Heart left ventricle (tissue), 13 donors: ENCODE measurements around the gene RSAD2.

Experiments used
- CTCF ChIP-seq, 12 donors: fragments of 200-600 bp; sonication (generic) in 4 of 12; IDR thresholded peaks; one replicate each; pipeline versions ENCODE4 v1.5.0 to v1.8.0; 2018 to 2022; ENCODE audit warnings: antibody characterized with exemption in 12 of 12, mild to moderate bottlenecking in 5 of 12
- POLR2A ChIP-seq, 2 donors: fragments of 450-650 bp; IDR thresholded peaks; one replicate each; pipeline ENCODE4 v1.6.1; 2017; ENCODE audit warnings: antibody characterized with exemption in 2 of 2, mild to moderate bottlenecking in 2 of 2, moderate library complexity in 2 of 2
- donor health status: ischemic (EF 13 %, LVEDD 7.1; RV severe dilation, severe dysfunction).
- donor health status: DM: no; HTN: yes; CAD: no.
- donor health status: DM: no; HTN: no; CAD: no.
- donor health status: ischemic (EF 25% LVEDD 6.9; RV normal size, moderate dysfunction).
- donor health status: ischemic (EF 25% LVEDD 5.7; RV mildly dilated, moderate dysfunction).
- donor health status: ischemic (EF 35%, LVEDD 5.7; RV mildly dilated, moderate dysfunction).
- donor health status: nonischemic (EF 11% LVEDD 7.7; RV severe dilation, severe dysfunction).
- donor health status: DM: yes; HTN: yes; CAD: no.
- donor health status: PGD.
- donor health status: ischemic (EF 29% LVEDD 5.4; RV normal size, mild dysfunction).
- donor health status: nonischemic (EF 23%, LVEDD 6.1; RV moderate dilation, normal function).

- TF ChIP-seq CTCF (IDR thresholded peaks at IDR 0.05) (no peak), POLR2A (IDR thresholded peaks at IDR 0.05) (no peak)
Measured at GRCh38 chr2:6945087-6945813, 67.7 kb downstream of the RSAD2 start.
